Thyroid gland (tissue), 4 donors: ENCODE measurements around the gene MYO19. TPM values are rescaled to one million over a fixed set of nuclear protein-coding genes. Genes with fewer than 3 reads are reported as not detected.
A peak's percentile ranks its signal among the peaks of the same experiment; 100 is the strongest.

ENCODE experiments used
- DNase-seq, 2 donors: peaks; one replicate each; pipeline ENCODE4 v3.0.0-alpha.2; 2019
- H3K27ac ChIP-seq, 3 donors: fragments of 200-600 bp; sonication (generic); 1 replicate in 2 of 3; 2 replicates in 1 of 3; pipeline ENCODE4 v1.5.1; 2016 to 2019; ENCODE audit warnings: mild to moderate bottlenecking in 1 of 3, moderate library complexity in 1 of 3
- H3K27me3 ChIP-seq: fragments of 200-600 bp; sonication (generic); one replicate; pipeline ENCODE4 v1.5.1; 2019
- H3K36me3 ChIP-seq, 2 donors: fragments of 200-600 bp; sonication (generic); one replicate each; pipeline ENCODE4 v1.5.1; 2016 to 2019
- H3K4me1 ChIP-seq, 2 donors: fragments of 200-600 bp; sonication (generic); one replicate each; pipeline ENCODE4 v1.5.1; 2017 to 2019
- H3K4me3 ChIP-seq, 3 donors: fragments of 200-600 bp; sonication (generic); replicated peaks in 1 of 3; 1 replicate in 2 of 3; 2 replicates in 1 of 3; pipeline ENCODE4 v1.5.1; 2016; ENCODE audit warnings: mild to moderate bottlenecking in 1 of 3
- H3K9me3 ChIP-seq: fragments of 200-600 bp; sonication (generic); one replicate; pipeline ENCODE4 v1.5.1; 2017
- CTCF ChIP-seq, 6 experiments: fragments of 200-600 bp in 3 of 6; fragments of 450-650 bp in 3 of 6; sonication (generic) in 3 of 6; IDR thresholded peaks; one replicate each; pipeline ENCODE4 v1.5.1; 2016 to 2019; ENCODE audit warnings: antibody characterized with exemption in 6 of 6, mild to moderate bottlenecking in 2 of 6, inconsistent platforms in 1 of 6, moderate library complexity in 1 of 6
- POLR2A ChIP-seq, 2 donors: fragments of 450-650 bp; IDR thresholded peaks; one replicate each; pipeline ENCODE4 v1.6.1; 2017; ENCODE audit warnings: antibody characterized with exemption in 2 of 2, mild to moderate bottlenecking in 2 of 2, moderate library complexity in 1 of 2
- WGBS, 2 donors: methylation state at CpG; one replicate each; pipeline ENCODE4 v1.1.5; 2017; 5-methylcytosine and 5-hydroxymethylcytosine counted together
- intact Hi-C: fragments of 100-400 bp; cut with DNase I; formaldehyde crosslinking; loops from one replicate; pipeline ENCODE4 v1.15.1; 2023
- total RNA-seq, 4 donors: library from RNA; depleted of rRNA; stranded (reverse); fragments of >200 nt; gene quantifications; one replicate each; pipeline ENCODE4 v1.2.3, GENCODE V29; 2016

Gene MYO19
- total RNA-seq, 4 donors from 2014 or later, result 45.6 to 80.0 (median 64.5) TPM

GRCh38 chr17:36566081-36566480 lies 31.4 kb upstream of the MYO19 start:
- Histone ChIP-seq H3K27me3 (no peaks in the 10 kb centered on the region), H3K36me3 (peaks cover 27 to 37% of the 10 kb centered on the region in 2 donors), H3K4me3 (no peak overlapping the region), H3K27ac (no peak overlapping the region), H3K4me1 (peaks cover 10 to 13% of the 10 kb centered on the region in 2 donors), H3K9me3 (no peaks in the 10 kb centered on the region)
- intact Hi-C loops, result no loop called here
- DNase-seq, result no peak
- TF ChIP-seq CTCF (IDR thresholded peaks at IDR 0.05) (no peak), POLR2A (IDR thresholded peaks at IDR 0.05) (no peak)
- 93 to 95% methylated on average over 4 of the region's 4 CpGs for WGBS, 2 donors

- WGBS, 2 donors, result 92 to 94% methylated on average over 3 of the region's 3 CpGs
- Histone ChIP-seq H3K36me3 (peaks cover 14 to 25% of the 10 kb centered on the region in 2 donors), H3K4me3 (no peak overlapping the region), H3K27ac (no peak overlapping the region), H3K9me3 (no peaks in the 10 kb centered on the region), H3K27me3 (no peaks in the 10 kb centered on the region), H3K4me1 (peaks cover 3 to 11% of the 10 kb centered on the region in 2 donors)
- TF ChIP-seq CTCF (IDR thresholded peaks at IDR 0.05), result no peak
- TF ChIP-seq POLR2A (IDR thresholded peaks at IDR 0.05), result no peak
- intact Hi-C loops, result no loop called here
- DNase-seq, result no peak
These were observed 18.8 kb upstream of the MYO19 start for GRCh38 chr17:36553459-36553858.

GRCh38 chr17:36550491-36551417 lies 16.1 kb upstream of the MYO19 start:
- H3K4me1 ChIP-seq, result peaks cover 28 to 33% of the 10 kb centered on the region in 2 donors
- H3K27ac ChIP-seq, result no peak overlapping the region
- no peaks in the 10 kb centered on the region for H3K27me3 ChIP-seq
- no peaks in the 10 kb centered on the region for H3K9me3 ChIP-seq
- intact Hi-C loops, result no loop called here
- no peak overlapping the region for H3K4me3 ChIP-seq
- DNase-seq, result no peak
- 83 to 91% methylated on average over 8 of the region's 8 CpGs for WGBS, 2 donors
- no peak for TF ChIP-seq CTCF (IDR thresholded peaks at IDR 0.05)
- no peak for TF ChIP-seq POLR2A (IDR thresholded peaks at IDR 0.05)
- peaks cover 0 to 5% of the 10 kb centered on the region in 2 donors for H3K36me3 ChIP-seq

- H3K4me1 ChIP-seq, result peaks cover 32 to 39% of the 10 kb centered on the region in 2 donors
- no peaks in the 10 kb centered on the region for H3K36me3 ChIP-seq
- no peak overlapping the region for H3K27ac ChIP-seq
- no peaks in the 10 kb centered on the region for H3K9me3 ChIP-seq
- no peak overlapping the region for H3K4me3 ChIP-seq
- DNase-seq, result no peak
- intact Hi-C loops, result no loop called here
- H3K27me3 ChIP-seq, result no peaks in the 10 kb centered on the region
- TF ChIP-seq CTCF (IDR thresholded peaks at IDR 0.05) (no peak), POLR2A (IDR thresholded peaks at IDR 0.05) (no peak)
These were observed 13.1 kb upstream of the MYO19 start for GRCh38 chr17:36547776-36548175.

GRCh38 chr17:36546418-36547093 lies 11.9 kb upstream of the MYO19 start:
- H3K27ac ChIP-seq, result peak overlapping the region; percentile 56 to 99 (median 97)
- intact Hi-C loops, result no loop called here
- no peaks in the 10 kb centered on the region for H3K36me3 ChIP-seq
- 20 to 22% methylated on average over 7 of the region's 7 CpGs for WGBS, 2 donors
- H3K27me3 ChIP-seq, result no peaks in the 10 kb centered on the region
- TF ChIP-seq CTCF (IDR thresholded peaks at IDR 0.05) (no peak), POLR2A (IDR thresholded peaks at IDR 0.05) (no peak)
- H3K4me3 ChIP-seq, result peak overlapping the region; percentile 17 to 94 (median 43)
- no peak for DNase-seq
- peaks cover 32 to 39% of the 10 kb centered on the region in 2 donors for H3K4me1 ChIP-seq
- no peaks in the 10 kb centered on the region for H3K9me3 ChIP-seq
